ENCODE results near the gene PRLHR.

GRCh38 chr10:118543714-118544400, 51.6 kb downstream of the PRLHR start:
- TF ChIP-seq PREB (CRISPR knock-in tag; IDR thresholded peaks at IDR 0.05; ENCODE audit: borderline replicate concordance): no peak
- TF ChIP-seq ZNF232 (CRISPR knock-in tag; IDR thresholded peaks at IDR 0.05): no peak
- peak; percentile 24; the same call in 1 of the 2 replicates for TF ChIP-seq CTCF (IDR thresholded peaks at IDR 0.05)
